HUES48 (cell line): ENCODE results near the gene B4GAT1.
"Not testable (repeated sequence)": the region's sequence is repeated elsewhere in the genome, so short reads cannot be mapped to it uniquely, and the experiment has no call there.

Experiments used
- H3K27ac ChIP-seq: one replicate; pipeline ENCODE4 v1.7.0; 2013; ENCODE audit warnings: low read depth, low read length, inconsistent platforms
- H3K27me3 ChIP-seq: 2 replicates; pipeline ENCODE4 v1.6.1; 2013; ENCODE audit warnings: mild to moderate bottlenecking, low read length; ENCODE audit not compliant: control insufficient read depth, insufficient read depth
- H3K36me3 ChIP-seq: 2 replicates; pipeline ENCODE4 v1.6.1; 2013; ENCODE audit warnings: low read length; ENCODE audit not compliant: control insufficient read depth, insufficient read depth
- H3K4me1 ChIP-seq: 2 replicates; pipeline ENCODE4 v1.6.1; 2013; ENCODE audit warnings: mild to moderate bottlenecking, low read length; ENCODE audit not compliant: control insufficient read depth, insufficient read depth
- H3K4me3 ChIP-seq: 2 replicates; pipeline ENCODE4 v1.5.1; 2013; ENCODE audit warnings: mild to moderate bottlenecking, low read depth, low read length
- H3K9ac ChIP-seq: 2 replicates; pipeline ENCODE4 v1.6.1; 2013; ENCODE audit warnings: mild to moderate bottlenecking, low read depth, low read length, moderate library complexity
- H3K9me3 ChIP-seq: 2 replicates; pipeline ENCODE4 v1.6.1; 2013; ENCODE audit warnings: low read length; ENCODE audit not compliant: control insufficient read depth, insufficient read depth

Gene B4GAT1

GRCh38 chr11:66311470-66311964 is 35.9 kb downstream of the B4GAT1 start:
- Histone ChIP-seq H3K9me3 (no peaks in the 10 kb centered on the region), H3K27ac (peak overlapping the region; percentile 62), H3K4me3 (peak overlapping the region; percentile 63), H3K27me3 (no peaks in the 10 kb centered on the region; the same call in 1 of the 2 replicates), H3K36me3 (no peaks in the 10 kb centered on the region), H3K9ac (no peak overlapping the region), H3K4me1 (peaks cover 8% of the 10 kb centered on the region)

GRCh38 chr11:66310803-66311440 is 36.5 kb downstream of the B4GAT1 start:
- H3K9me3 ChIP-seq, H3K36me3 ChIP-seq, H3K9ac ChIP-seq, H3K4me3 ChIP-seq, H3K27ac ChIP-seq, H3K4me1 ChIP-seq, H3K27me3 ChIP-seq: not testable (repeated sequence)

GRCh38 chr11:66310324-66310723 is 37.1 kb downstream of the B4GAT1 start:
- Histone ChIP-seq H3K9ac (no peak overlapping the region), H3K27ac (no peak overlapping the region)

GRCh38 chr11:66309475-66309874 is 38.0 kb downstream of the B4GAT1 start:
- H3K4me3 ChIP-seq = no peak overlapping the region
- no peaks in the 10 kb centered on the region for H3K36me3 ChIP-seq
- no peaks in the 10 kb centered on the region for H3K9me3 ChIP-seq
- no peaks in the 10 kb centered on the region for H3K27me3 ChIP-seq
- no peak overlapping the region for H3K9ac ChIP-seq
- H3K27ac ChIP-seq = no peak overlapping the region
- H3K4me1 ChIP-seq = peaks cover 8% of the 10 kb centered on the region

More at GRCh38 chr11:66310324-66310723, 37.1 kb downstream of the B4GAT1 start:
- H3K27me3 ChIP-seq = no peaks in the 10 kb centered on the region
- H3K4me1 ChIP-seq = peaks cover 8% of the 10 kb centered on the region
- no peaks in the 10 kb centered on the region for H3K36me3 ChIP-seq
- no peak overlapping the region for H3K4me3 ChIP-seq
- no peaks in the 10 kb centered on the region for H3K9me3 ChIP-seq

GRCh38 chr11:66302656-66303055 is 44.8 kb downstream of the B4GAT1 start:
- H3K36me3 ChIP-seq = no peaks in the 10 kb centered on the region
- H3K4me1 ChIP-seq = peaks cover under 1% of the 10 kb centered on the region; the same call in 1 of the 2 replicates
- H3K9ac ChIP-seq = no peak overlapping the region
- no peaks in the 10 kb centered on the region for H3K27me3 ChIP-seq
- no peaks in the 10 kb centered on the region for H3K9me3 ChIP-seq
- H3K4me3 ChIP-seq = no peak overlapping the region
- no peak overlapping the region for H3K27ac ChIP-seq

- Histone ChIP-seq H3K9me3 (no peaks in the 10 kb centered on the region), H3K36me3 (no peaks in the 10 kb centered on the region), H3K4me3 (no peak overlapping the region), H3K9ac (no peak overlapping the region), H3K4me1 (peaks cover 5% of the 10 kb centered on the region; the same call in 1 of the 2 replicates), H3K27me3 (no peaks in the 10 kb centered on the region), H3K27ac (no peak overlapping the region)
These were observed 48.2 kb downstream of the B4GAT1 start for GRCh38 chr11:66299186-66299585.

- Histone ChIP-seq H3K27me3 (peaks cover 9% of the 10 kb centered on the region), H3K9ac (no peak overlapping the region), H3K4me3 (no peak overlapping the region), H3K27ac (no peak overlapping the region), H3K4me1 (peaks cover 5% of the 10 kb centered on the region; the same call in 1 of the 2 replicates), H3K9me3 (no peaks in the 10 kb centered on the region), H3K36me3 (no peaks in the 10 kb centered on the region)
These were observed 49.8 kb downstream of the B4GAT1 start for GRCh38 chr11:66297610-66298009.
